ENCODE measurements around the gene STIM1. TPM values are rescaled to one million over a fixed set of nuclear protein-coding genes. Genes with fewer than 3 reads are reported as not detected.

The STIM1 gene
- total RNA-seq, 1 experiment from 2014 or later, result 55.1 TPM

DNA sequence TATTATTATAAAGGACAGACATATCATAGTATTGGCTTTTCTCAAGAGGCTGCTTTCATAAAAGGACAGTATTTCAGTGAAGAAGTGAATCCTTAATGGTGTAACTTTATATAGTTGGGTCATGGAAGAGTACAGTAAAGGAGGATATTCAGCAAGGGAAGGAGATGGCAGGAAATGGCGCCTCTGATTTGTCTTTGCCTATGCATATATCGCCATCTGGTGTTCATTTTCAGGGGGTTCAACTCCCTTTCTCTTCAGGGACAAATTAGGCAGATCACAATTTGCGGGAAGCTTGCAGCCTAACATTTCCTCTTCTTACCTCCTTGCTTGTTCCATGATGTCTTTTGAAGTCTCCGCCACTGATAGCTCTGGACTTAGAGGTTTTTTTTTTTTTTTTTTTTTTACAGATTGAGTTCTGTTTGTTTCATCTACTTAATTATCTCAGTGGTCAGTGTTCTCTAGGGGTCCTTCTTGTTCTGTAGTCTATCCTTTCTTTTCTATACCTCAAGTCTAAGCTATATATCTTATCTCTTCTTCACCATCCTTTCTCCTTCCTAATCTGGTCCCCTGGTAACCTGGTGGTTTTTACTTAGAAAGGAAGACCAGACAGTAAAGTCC is 217.3 kb downstream of the STIM1 start:
- ChIA-PET CTCF (interaction anchor here (0.6 to 4.1 kb wide), 15 partner anchors 18 to 266 kb away, joined by 3 to 81 read pairs (median 4); partner anchors contain the start of genes PGAP2, RHOG and STIM1), POLR2A (interaction anchor here (0.6 to 1.5 kb wide), 3 partner anchors 162 to 231 kb away, joined by 4 read pairs; partner anchors contain the start of gene STIM1)
- H3K27ac Mint-ChIP-seq (ENCODE audit: unreplicated experiment), result no peak overlapping the region
- H3K4me1 Mint-ChIP-seq (ENCODE audit: low read depth, unreplicated experiment), result no peaks in the 10 kb centered on the region
- H3K27me3 Mint-ChIP-seq (ENCODE audit: insufficient read depth, unreplicated experiment), result no peaks in the 10 kb centered on the region
- no peaks in the 10 kb centered on the region for H3K4me1 ChIP-seq
- H3K4me3 ChIP-seq (ENCODE audit: low read depth, low read length), result no peak overlapping the region
- intact Hi-C loops (cut with micrococcal nuclease; ENCODE audit: unreplicated experiment), result loop anchor here (1.0 to 10.0 kb wide), 7 partner anchors 54 to 264 kb away; partner anchors contain the start of gene PGAP2
- no peaks in the 10 kb centered on the region for H3K36me3 ChIP-seq (ENCODE audit: control insufficient read depth, insufficient read depth, low read length)
- TF ChIP-seq CTCF (IDR thresholded peaks at IDR 0.05; ENCODE audit: insufficient read depth in 1 of 2, low read depth in 1 of 2, low read length in 1 of 2, severe bottlenecking in 1 of 2, unreplicated experiment in 1 of 2), result peak; percentile 69 to 92
- no peaks in the 10 kb centered on the region for H3K27me3 ChIP-seq (replicated peaks; ENCODE audit: control insufficient read depth, insufficient read depth, low read length)
- no peak overlapping the region for H3K4me3 Mint-ChIP-seq (ENCODE audit: unreplicated experiment)
- BruUV-seq (replicated peaks), result no TSS peak
- DNase-seq, result peak; percentile 63 to 76
- H3K9me3 ChIP-seq, result no peaks in the 10 kb centered on the region
- H3K36me3 Mint-ChIP-seq (ENCODE audit: insufficient read depth, unreplicated experiment), result peaks cover 6% of the 10 kb centered on the region
- no peaks in the 10 kb centered on the region for H3K9me3 Mint-ChIP-seq (ENCODE audit: unreplicated experiment)

GRCh38 chr11:4074266-4074665 is 218.8 kb downstream of the STIM1 start:
- no peaks in the 10 kb centered on the region for H3K4me1 ChIP-seq
- no peaks in the 10 kb centered on the region for H3K9me3 ChIP-seq
- intact Hi-C loops (cut with micrococcal nuclease; ENCODE audit: unreplicated experiment), result loop anchor here (10.0 kb wide), 2 partner anchors 119 to 149 kb away; no protein-coding TSS in a partner anchor
- TF ChIP-seq CTCF (IDR thresholded peaks at IDR 0.05; ENCODE audit: insufficient read depth in 1 of 2, low read depth in 1 of 2, low read length in 1 of 2, severe bottlenecking in 1 of 2, unreplicated experiment in 1 of 2), result no peak
- H3K27me3 Mint-ChIP-seq (ENCODE audit: insufficient read depth, unreplicated experiment), result no peaks in the 10 kb centered on the region
- H3K9me3 Mint-ChIP-seq (ENCODE audit: unreplicated experiment), result no peaks in the 10 kb centered on the region
- ChIA-PET CTCF (interaction anchor here (0.8 to 4.1 kb wide), 3 partner anchors 219 to 266 kb away, joined by 3 to 81 read pairs (median 80); partner anchors contain the start of gene STIM1), POLR2A (interaction anchor here (0.6 kb wide), 1 partner anchor 74 kb away, joined by 3 read pairs; no protein-coding TSS in a partner anchor)
- DNase-seq, result no peak
- no TSS peak for BruUV-seq (replicated peaks)
- H3K4me3 Mint-ChIP-seq (ENCODE audit: unreplicated experiment), result no peak overlapping the region
- no peak overlapping the region for H3K4me3 ChIP-seq (ENCODE audit: low read depth, low read length)
- H3K27me3 ChIP-seq (replicated peaks; ENCODE audit: control insufficient read depth, insufficient read depth, low read length), result no peaks in the 10 kb centered on the region
- H3K36me3 ChIP-seq (ENCODE audit: control insufficient read depth, insufficient read depth, low read length), result no peaks in the 10 kb centered on the region
- no peak overlapping the region for H3K27ac Mint-ChIP-seq (ENCODE audit: unreplicated experiment)
- no peaks in the 10 kb centered on the region for H3K4me1 Mint-ChIP-seq (ENCODE audit: low read depth, unreplicated experiment)
- peaks cover 6% of the 10 kb centered on the region for H3K36me3 Mint-ChIP-seq (ENCODE audit: insufficient read depth, unreplicated experiment)

DNA sequence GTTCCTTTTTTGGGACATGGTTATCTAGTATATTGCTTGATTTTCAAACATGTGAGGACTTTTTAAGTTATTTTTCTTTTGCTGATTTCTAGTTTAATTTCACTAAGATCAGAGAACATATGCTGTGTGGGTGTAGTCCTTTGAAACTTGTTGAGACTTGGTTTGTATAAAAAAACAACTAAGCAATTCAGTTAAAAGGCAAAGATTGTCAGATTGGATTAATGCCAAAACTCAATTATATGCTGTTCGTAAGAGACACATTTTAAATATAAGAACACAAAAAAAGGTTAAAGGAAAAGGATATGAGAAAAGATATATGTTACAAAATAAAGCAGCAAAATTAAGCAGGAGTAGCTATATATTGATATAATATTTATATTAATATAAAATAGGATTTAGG is 221.3 kb downstream of the STIM1 start:
- H3K27ac Mint-ChIP-seq (ENCODE audit: unreplicated experiment), result no peak overlapping the region
- no peak for TF ChIP-seq CTCF (IDR thresholded peaks at IDR 0.05; ENCODE audit: insufficient read depth in 1 of 2, low read depth in 1 of 2, low read length in 1 of 2, severe bottlenecking in 1 of 2, unreplicated experiment in 1 of 2)
- H3K36me3 Mint-ChIP-seq (ENCODE audit: insufficient read depth, unreplicated experiment), result peaks cover 6% of the 10 kb centered on the region
- H3K4me3 Mint-ChIP-seq (ENCODE audit: unreplicated experiment), result no peak overlapping the region
- H3K9me3 ChIP-seq, result no peaks in the 10 kb centered on the region
- H3K9me3 Mint-ChIP-seq (ENCODE audit: unreplicated experiment), result no peaks in the 10 kb centered on the region
- H3K4me3 ChIP-seq (ENCODE audit: low read depth, low read length), result no peak overlapping the region
- no peaks in the 10 kb centered on the region for H3K27me3 ChIP-seq (replicated peaks; ENCODE audit: control insufficient read depth, insufficient read depth, low read length)
- intact Hi-C loops (cut with micrococcal nuclease; ENCODE audit: unreplicated experiment), result loop anchor here (10.0 kb wide), 2 partner anchors 122 to 152 kb away; no protein-coding TSS in a partner anchor
- H3K4me1 Mint-ChIP-seq (ENCODE audit: low read depth, unreplicated experiment), result no peaks in the 10 kb centered on the region
- CTCF ChIA-PET, result no interaction called here
- no peaks in the 10 kb centered on the region for H3K36me3 ChIP-seq (ENCODE audit: control insufficient read depth, insufficient read depth, low read length)
- no peak for DNase-seq
- POLR2A ChIA-PET, result no interaction called here
- H3K4me1 ChIP-seq, result no peaks in the 10 kb centered on the region
- H3K27me3 Mint-ChIP-seq (ENCODE audit: insufficient read depth, unreplicated experiment), result no peaks in the 10 kb centered on the region
- no TSS peak for BruUV-seq (replicated peaks)

All from Caco-2 (cell line).